OCI-LY1 (cell line): ENCODE results near the gene PCAT6.
A peak's percentile ranks its signal among the peaks of the same experiment; 100 is the strongest.

ENCODE experiments used
- H2AFZ ChIP-seq: fragments of 200-600 bp; sonication (generic), shearing (Covaris generic); 2 replicates; pipeline ENCODE4 v1.6.0; 2014; ENCODE audit warnings: antibody characterized with exemption, mild to moderate bottlenecking, low read length
- H3F3A ChIP-seq: fragments of 200-600 bp; sonication (generic), shearing (Covaris generic); 2 replicates; pipeline ENCODE4 v1.6.0; 2014; ENCODE audit warnings: mild to moderate bottlenecking, antibody characterized with exemption, low read length, moderate library complexity; ENCODE audit not compliant: insufficient read depth
- H3K27ac ChIP-seq: fragments of 200-600 bp; sonication (generic); 2 replicates; pipeline ENCODE4 v1.5.1; 2014; ENCODE audit warnings: low read length, mixed run types, mild to moderate bottlenecking, low read depth; ENCODE audit not compliant: poor library complexity, severe bottlenecking
- H3K27me3 ChIP-seq: fragments of 200-600 bp; sonication (generic); 2 replicates; pipeline ENCODE4 v1.6.0; 2014; ENCODE audit warnings: antibody characterized with exemption, mild to moderate bottlenecking, low read length, moderate library complexity; ENCODE audit not compliant: insufficient read depth
- H3K36me3 ChIP-seq: fragments of 200-600 bp; sonication (generic); 2 replicates; pipeline ENCODE4 v1.6.1; 2014; ENCODE audit warnings: mild to moderate bottlenecking, antibody characterized with exemption, low read length, moderate library complexity, mixed read lengths; ENCODE audit not compliant: insufficient read depth
- H3K4me1 ChIP-seq: fragments of 200-600 bp; sonication (generic); 2 replicates; pipeline ENCODE4 v1.5.1; 2014; ENCODE audit warnings: mild to moderate bottlenecking, low read length, moderate library complexity; ENCODE audit not compliant: insufficient read depth, severe bottlenecking
- H3K4me2 ChIP-seq: fragments of 200-600 bp; sonication (generic), shearing (Covaris generic); 2 replicates; pipeline ENCODE4 v1.6.1; 2014; ENCODE audit warnings: low read length
- H3K4me3 ChIP-seq: fragments of 200-600 bp; sonication (generic); 2 replicates; pipeline ENCODE4 v1.5.1; 2014; ENCODE audit warnings: low read length, low read depth, mild to moderate bottlenecking, mixed read lengths; ENCODE audit not compliant: poor library complexity, severe bottlenecking
- H3K79me2 ChIP-seq: fragments of 200-600 bp; shearing (Covaris generic); 2 replicates; pipeline ENCODE4 v1.6.1; 2016; ENCODE audit warnings: mixed run types, low read length, mixed read lengths; ENCODE audit not compliant: insufficient read depth
- H3K9ac ChIP-seq: fragments of 200-600 bp; sonication (generic), shearing (Covaris generic); 2 replicates; pipeline ENCODE4 v1.6.1; 2014; ENCODE audit warnings: mild to moderate bottlenecking, low read length, mixed read lengths
- H3K9me2 ChIP-seq: fragments of 200-600 bp; sonication (generic), shearing (Covaris generic); 2 replicates; pipeline ENCODE4 v1.6.1; 2014; ENCODE audit warnings: low read depth, mild to moderate bottlenecking, low read length, mixed read lengths
- H3K9me3 ChIP-seq: fragments of 200-600 bp; shearing (Covaris generic); 2 replicates; pipeline ENCODE4 v1.6.1; 2014; ENCODE audit warnings: low read length, mixed read lengths
- H4K20me1 ChIP-seq: fragments of 200-600 bp; sonication (generic), shearing (Covaris generic); 2 replicates; pipeline ENCODE4 v1.6.0; 2016; ENCODE audit warnings: mild to moderate bottlenecking, low read length; ENCODE audit not compliant: insufficient read depth
- EZH2 ChIP-seq: fragments of 200-600 bp; sonication (generic), shearing (Covaris generic); IDR thresholded peaks from 2 replicates; pipeline ENCODE4 v1.8.0; 2017; ENCODE audit warnings: borderline replicate concordance, mixed run types, mild to moderate bottlenecking, antibody characterized with exemption, low read length, moderate library complexity, mixed read lengths
- TF ChIP-seq, protein P1 (sequence below): fragments of 200-600 bp; sonication (generic), shearing (Covaris generic); IDR thresholded peaks from 2 replicates; pipeline ENCODE4 v1.5.1; 2017; ENCODE audit warnings: mild to moderate bottlenecking, antibody characterized with exemption, low read length, moderate library complexity, mixed read lengths

Gene PCAT6

DNA sequence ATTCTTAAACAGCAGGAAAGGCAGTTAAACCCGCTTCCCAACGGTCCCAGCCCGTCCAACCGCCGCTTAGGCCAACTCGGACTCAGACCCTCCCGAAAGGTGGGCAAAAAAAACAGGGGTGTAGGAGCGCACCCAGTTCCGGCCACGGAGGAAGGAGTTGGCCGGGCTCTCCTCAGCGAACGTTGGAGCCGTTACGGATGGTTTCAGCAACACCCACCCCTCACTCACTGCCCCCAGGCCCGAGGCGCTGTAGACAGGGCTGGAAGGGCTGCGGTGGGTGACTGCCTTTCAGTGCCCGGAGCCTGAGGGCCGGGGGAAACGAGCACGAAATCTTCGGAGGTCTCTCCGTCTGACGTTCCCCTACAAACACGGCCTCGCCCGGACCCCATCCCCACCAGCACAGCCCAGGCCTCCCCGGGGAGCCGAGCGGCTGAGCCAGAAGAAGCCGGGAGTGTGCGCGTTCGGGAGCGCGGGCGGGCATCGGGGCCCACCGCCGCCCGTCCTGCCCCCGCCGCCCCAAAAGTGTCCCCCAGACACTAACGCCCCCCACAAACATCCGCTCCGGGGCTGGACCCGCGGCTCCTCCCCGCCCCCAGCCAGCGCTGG, 3.8 kb upstream of the PCAT6 start:
- H3K4me2 ChIP-seq: peak overlapping the region; percentile 78; the same call in 1 of the 2 replicates
- no peaks in the 10 kb centered on the region for H3K27me3 ChIP-seq
- H3K4me1 ChIP-seq: peaks cover 20% of the 10 kb centered on the region
- no peaks in the 10 kb centered on the region for H3F3A ChIP-seq
- no peak overlapping the region for H3K9ac ChIP-seq
- H3K9me2 ChIP-seq: no peaks in the 10 kb centered on the region
- H3K4me3 ChIP-seq: peak overlapping the region; percentile 67
- no peak for TF ChIP-seq EZH2
- TF ChIP-seq, protein P1, sequence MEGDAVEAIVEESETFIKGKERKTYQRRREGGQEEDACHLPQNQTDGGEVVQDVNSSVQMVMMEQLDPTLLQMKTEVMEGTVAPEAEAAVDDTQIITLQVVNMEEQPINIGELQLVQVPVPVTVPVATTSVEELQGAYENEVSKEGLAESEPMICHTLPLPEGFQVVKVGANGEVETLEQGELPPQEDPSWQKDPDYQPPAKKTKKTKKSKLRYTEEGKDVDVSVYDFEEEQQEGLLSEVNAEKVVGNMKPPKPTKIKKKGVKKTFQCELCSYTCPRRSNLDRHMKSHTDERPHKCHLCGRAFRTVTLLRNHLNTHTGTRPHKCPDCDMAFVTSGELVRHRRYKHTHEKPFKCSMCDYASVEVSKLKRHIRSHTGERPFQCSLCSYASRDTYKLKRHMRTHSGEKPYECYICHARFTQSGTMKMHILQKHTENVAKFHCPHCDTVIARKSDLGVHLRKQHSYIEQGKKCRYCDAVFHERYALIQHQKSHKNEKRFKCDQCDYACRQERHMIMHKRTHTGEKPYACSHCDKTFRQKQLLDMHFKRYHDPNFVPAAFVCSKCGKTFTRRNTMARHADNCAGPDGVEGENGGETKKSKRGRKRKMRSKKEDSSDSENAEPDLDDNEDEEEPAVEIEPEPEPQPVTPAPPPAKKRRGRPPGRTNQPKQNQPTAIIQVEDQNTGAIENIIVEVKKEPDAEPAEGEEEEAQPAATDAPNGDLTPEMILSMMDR: no peak
- no peaks in the 10 kb centered on the region for H4K20me1 ChIP-seq
- H3K27ac ChIP-seq: no peak overlapping the region
- no peak overlapping the region for H2AFZ ChIP-seq
- H3K79me2 ChIP-seq: no peaks in the 10 kb centered on the region
- H3K9me3 ChIP-seq: no peaks in the 10 kb centered on the region
- no peaks in the 10 kb centered on the region for H3K36me3 ChIP-seq

DNA sequence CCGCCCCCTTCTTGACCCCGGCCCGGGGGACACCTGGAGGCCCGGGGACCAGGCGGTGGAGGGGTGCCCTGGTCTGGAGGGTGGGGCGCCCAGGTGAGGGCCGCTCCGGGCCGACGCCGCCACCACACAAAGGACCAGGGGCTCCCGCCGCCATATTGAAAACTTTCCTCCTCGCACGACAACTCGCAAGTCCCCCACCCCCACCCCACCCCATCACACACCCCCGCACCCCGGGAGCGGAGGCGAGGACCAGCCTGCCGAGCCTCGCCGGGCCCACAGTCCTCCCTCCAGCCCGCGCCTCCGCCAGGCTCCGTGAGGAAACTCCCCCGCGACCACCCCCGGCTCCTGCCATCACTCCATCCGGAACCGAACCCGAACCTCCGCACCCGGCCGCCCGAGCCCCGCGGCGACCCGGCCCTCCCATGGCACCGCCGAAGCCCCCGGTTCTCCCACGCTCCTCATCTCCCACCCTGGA, 3.3 kb upstream of the PCAT6 start:
- no peaks in the 10 kb centered on the region for H3K79me2 ChIP-seq
- peak overlapping the region; percentile 67 for H3K4me3 ChIP-seq
- no peak for TF ChIP-seq EZH2
- peak overlapping the region; percentile 45; the same call in 1 of the 2 replicates for H3K9ac ChIP-seq
- no peaks in the 10 kb centered on the region for H3K9me2 ChIP-seq
- H3K9me3 ChIP-seq: no peaks in the 10 kb centered on the region
- no peaks in the 10 kb centered on the region for H4K20me1 ChIP-seq
- no peaks in the 10 kb centered on the region for H3K27me3 ChIP-seq
- no peaks in the 10 kb centered on the region for H3F3A ChIP-seq
- H3K4me2 ChIP-seq: peak overlapping the region; percentile 78
- H3K27ac ChIP-seq: no peak overlapping the region
- no peaks in the 10 kb centered on the region for H3K36me3 ChIP-seq
- H3K4me1 ChIP-seq: peaks cover 20% of the 10 kb centered on the region
- H2AFZ ChIP-seq: no peak overlapping the region

DNA sequence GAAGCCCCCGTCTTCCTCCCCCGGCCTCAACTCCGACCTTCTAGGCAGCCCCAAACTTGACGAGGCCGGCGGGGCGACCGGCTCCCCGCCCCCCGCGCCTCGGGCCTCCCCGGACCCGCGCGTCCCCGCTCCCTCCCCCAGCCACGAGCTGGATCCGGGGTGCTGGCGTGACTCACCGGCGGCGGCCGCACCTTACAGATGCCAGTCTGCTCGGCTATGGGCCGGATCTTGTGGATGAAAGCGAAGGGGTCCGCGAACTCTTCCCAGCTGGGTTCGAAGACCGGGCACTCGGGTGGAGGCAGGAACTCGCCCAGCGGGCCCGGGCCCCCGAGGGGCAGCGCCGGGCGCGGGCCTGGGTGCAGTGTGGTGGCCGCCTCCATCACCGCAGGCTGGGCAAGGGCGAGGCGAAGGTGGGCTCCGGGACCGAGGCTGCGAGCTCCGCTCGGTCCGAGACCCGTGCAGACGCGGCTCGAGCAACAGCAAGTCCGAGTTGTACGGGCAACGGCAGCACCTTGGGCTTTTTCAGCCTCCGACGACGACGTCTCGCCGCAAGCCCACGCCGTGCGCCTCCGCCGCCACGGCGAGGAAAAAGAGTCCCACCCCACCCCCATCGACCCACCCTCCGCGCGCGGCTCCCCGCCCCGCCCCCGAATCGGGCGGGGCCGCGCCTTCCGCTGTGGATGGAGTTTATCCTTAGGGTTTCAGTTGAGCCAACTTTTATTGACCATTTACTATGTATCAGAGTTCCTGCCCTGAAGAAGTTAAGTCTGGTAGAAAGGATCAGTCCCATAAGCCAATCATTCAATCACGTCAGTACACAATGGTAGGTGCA, 2.6 kb upstream of the PCAT6 start, which contains the start of gene KDM5B:
TSS of gene KDM5B (minus strand) at position 496 of the 832 bp plus-strand sequence. CDS start at position 380, 116 bp downstream.
- no peaks in the 10 kb centered on the region for H3K79me2 ChIP-seq
- peaks cover 20% of the 10 kb centered on the region for H3K4me1 ChIP-seq
- H4K20me1 ChIP-seq: no peaks in the 10 kb centered on the region
- peak within 1 kb of the TSS; percentile 78 for H3K4me2 ChIP-seq
- peak within 1 kb of the TSS; percentile 45; the same call in 1 of the 2 replicates for H3K9ac ChIP-seq
- TF ChIP-seq, protein P1: no peak
- TF ChIP-seq EZH2: no peak
- H3K4me3 ChIP-seq: peak within 1 kb of the TSS; percentile 67
- no peaks in the 10 kb centered on the region for H3K36me3 ChIP-seq
- no peaks in the 10 kb centered on the region for H3K9me3 ChIP-seq
- no peak within 1 kb of the TSS for H3K27ac ChIP-seq
- H2AFZ ChIP-seq: no peak within 1 kb of the TSS
- H3K9me2 ChIP-seq: no peaks in the 10 kb centered on the region
- H3F3A ChIP-seq: no peaks in the 10 kb centered on the region
- H3K27me3 ChIP-seq: no peaks in the 10 kb centered on the region; the same call in 1 of the 2 replicates
